Liver (tissue), 9 donors: Measurements from ENCODE around the gene GHITM. TPM values are rescaled to one million over a fixed set of nuclear protein-coding genes. Genes with fewer than 3 reads are reported as not detected.

Experiments used
- DNase-seq: peaks from one replicate; pipeline ENCODE4 v3.0.0-alpha.2; 2017; ENCODE audit warnings: low spot score
- H3K27ac ChIP-seq, 2 donors: one replicate each; pipeline ENCODE4 v1.7.0; 2013; ENCODE audit warnings: inconsistent platforms in 2 of 2, low read length in 2 of 2, control low read depth in 1 of 2, low read depth in 1 of 2, mild to moderate bottlenecking in 1 of 2
- H3K27me3 ChIP-seq, 4 donors: one replicate each; pipeline versions ENCODE4 v1.6.1 to v1.7.0; 2013; ENCODE audit warnings: low read length in 3 of 4, inconsistent platforms in 1 of 4, mild to moderate bottlenecking in 1 of 4, moderate library complexity in 1 of 4; ENCODE audit not compliant: control insufficient read depth in 4 of 4, insufficient read depth in 4 of 4
- H3K36me3 ChIP-seq, 4 donors: one replicate each; pipeline versions ENCODE4 v1.6.1 to v1.7.0; 2013; ENCODE audit warnings: low read length in 3 of 4, mild to moderate bottlenecking in 3 of 4, low read depth in 1 of 4, moderate library complexity in 1 of 4; ENCODE audit not compliant: control insufficient read depth in 4 of 4, insufficient read depth in 3 of 4
- H3K4me1 ChIP-seq, 4 donors: one replicate each; pipeline versions ENCODE4 v1.6.1 to v1.7.0; 2013; ENCODE audit warnings: low read length in 3 of 4, mild to moderate bottlenecking in 3 of 4, moderate library complexity in 1 of 4; ENCODE audit not compliant: control insufficient read depth in 4 of 4, insufficient read depth in 4 of 4
- H3K4me3 ChIP-seq, 3 donors: one replicate each; pipeline versions ENCODE4 v1.6.1 to v1.7.0; 2013; ENCODE audit warnings: low read length in 3 of 3, control low read depth in 1 of 3, low read depth in 1 of 3, mild to moderate bottlenecking in 1 of 3
- H3K9ac ChIP-seq, 2 donors: one replicate each; pipeline ENCODE4 v1.7.0; 2013; ENCODE audit warnings: low read length in 2 of 2, mild to moderate bottlenecking in 2 of 2, moderate library complexity in 2 of 2, control low read depth in 1 of 2, low read depth in 1 of 2
- H3K9me3 ChIP-seq, 4 donors: one replicate each; pipeline versions ENCODE4 v1.6.1 to v1.7.0; 2013; ENCODE audit warnings: low read length in 3 of 4; ENCODE audit not compliant: control insufficient read depth in 4 of 4
- CTCF ChIP-seq: fragments of 150-350 bp; IDR thresholded peaks from 2 replicates; pipeline ENCODE4 v1.5.1; 2017; ENCODE audit warnings: improper control_type of control experiment, low read depth, low read length; ENCODE audit not compliant: missing input control
- EGR1 ChIP-seq, 2 donors: IDR thresholded peaks; 2 replicates each; pipeline ENCODE4 v1.6.1; 2016 to 2018; ENCODE audit warnings: antibody characterized with exemption in 2 of 2, low read depth in 2 of 2
- FOXA1 ChIP-seq: IDR thresholded peaks from 2 replicates; pipeline ENCODE4 v1.6.1; 2016; ENCODE audit warnings: antibody characterized with exemption
- GABPA ChIP-seq, 2 donors: IDR thresholded peaks in 1 of 2; conservative IDR thresholded peaks in 1 of 2; 2 replicates each; pipeline ENCODE4 v1.6.1; 2016; ENCODE audit warnings: antibody characterized with exemption in 2 of 2, mild to moderate bottlenecking in 1 of 2, moderate library complexity in 1 of 2
- HNF4G ChIP-seq: IDR thresholded peaks from 2 replicates; pipeline ENCODE4 v1.6.1; 2016; ENCODE audit warnings: antibody characterized with exemption
- MAX ChIP-seq: IDR thresholded peaks from 2 replicates; pipeline ENCODE4 v1.6.1; 2016; ENCODE audit warnings: antibody characterized with exemption
- NR2F2 ChIP-seq: IDR thresholded peaks from 2 replicates; pipeline ENCODE4 v1.6.1; 2016; ENCODE audit warnings: antibody characterized with exemption
- RAD21 ChIP-seq, 2 donors: IDR thresholded peaks; 2 replicates each; pipeline ENCODE4 v1.6.1; 2016; ENCODE audit warnings: antibody characterized with exemption in 2 of 2, mild to moderate bottlenecking in 2 of 2
- REST ChIP-seq: IDR thresholded peaks from 2 replicates; pipeline ENCODE4 v1.6.1; 2016; ENCODE audit warnings: antibody characterized with exemption, mild to moderate bottlenecking
- RXRA ChIP-seq, 2 donors: IDR thresholded peaks; 2 replicates each; pipeline ENCODE4 v1.6.1; 2017 to 2018; ENCODE audit warnings: antibody characterized with exemption in 2 of 2, mild to moderate bottlenecking in 1 of 2
- SP1 ChIP-seq: IDR thresholded peaks from 2 replicates; pipeline ENCODE4 v1.6.1; 2018; ENCODE audit warnings: antibody characterized with exemption, mild to moderate bottlenecking
- TAF1 ChIP-seq: conservative IDR thresholded peaks from 2 replicates; pipeline ENCODE4 v1.6.1; 2016; ENCODE audit warnings: antibody characterized with exemption, mild to moderate bottlenecking
- YY1 ChIP-seq: IDR thresholded peaks from 2 replicates; pipeline ENCODE4 v1.6.1; 2016; ENCODE audit warnings: antibody characterized with exemption, mild to moderate bottlenecking
- ZBTB33 ChIP-seq: IDR thresholded peaks from 2 replicates; pipeline ENCODE4 v1.6.1; 2016; ENCODE audit warnings: antibody characterized with exemption
- WGBS: extraction: QIAGEN DNeasy Blood & Tissue Kit; methylation state at CpG from one replicate; pipeline ENCODE4 v1.1.7; 2013; 5-methylcytosine and 5-hydroxymethylcytosine counted together
- polyA plus RNA-seq, 2 donors: library from polyadenylated mRNA; stranded (reverse) in 1 of 2; unstranded in 1 of 2; fragments of 200-250 nt in 1 of 2; fragments of >200 nt in 1 of 2; fragmentation: Nextera tagmentation in 1 of 2; extraction: Ambion mirVana in 1 of 2; gene quantifications; one replicate each; pipeline versions ENCODE4 v1.2.1 to v1.2.3, GENCODE V29; 2013 to 2015
- total RNA-seq, 2 donors: library from RNA; depleted of rRNA; stranded (reverse); fragments of >200 nt; gene quantifications; one replicate each; pipeline ENCODE4 v1.2.3, GENCODE V29; 2014
- donor health status: healthy.
- donor health status: healthy.
- donor health status: healthy.
- donor health status: healthy.
- donor health status: healthy.

The GHITM gene
- total and polyA plus RNA-seq, 4 donors, result 156 to 252 (median 194) TPM

- TF ChIP-seq EGR1 (IDR thresholded peaks at IDR 0.05; ENCODE audit: low read depth in 2 of 2) (no peak), YY1 (no peak), SP1 (no peak), FOXA1 (no peak), RXRA (IDR thresholded peaks at IDR 0.05) (no peak), ZBTB33 (no peak), NR2F2 (no peak), REST (no peak), CTCF (no peak)
- H3K4me1 ChIP-seq, result peaks cover 0 to under 1% (median 0%) of the 10 kb centered on the region in 4 donors
- no peak overlapping the region for H3K4me3 ChIP-seq
- DNase-seq, result no peak
- H3K36me3 ChIP-seq, result no peaks in the 10 kb centered on the region
- 40% methylated on average over 2 of the region's 2 CpGs for whole genome bisulfite sequencing
- H3K9me3 ChIP-seq, result no peaks in the 10 kb centered on the region
- no peak overlapping the region for H3K27ac ChIP-seq
- H3K27me3 ChIP-seq, result peaks cover 0 to 4% (median 1%) of the 10 kb centered on the region in 4 donors
- H3K9ac ChIP-seq, result no peak overlapping the region
These were observed 25.1 kb downstream of the GHITM start for GRCh38 chr10:84164442-84164841.

GRCh38 chr10:84166620-84167288 is 27.4 kb downstream of the GHITM start:
- no peak overlapping the region for H3K4me3 ChIP-seq
- no peak overlapping the region for H3K27ac ChIP-seq
- H3K36me3 ChIP-seq, result no peaks in the 10 kb centered on the region
- WGBS, result 96% methylated on average over 4 of the region's 4 CpGs
- peaks cover 0 to 3% (median 0%) of the 10 kb centered on the region in 4 donors for H3K27me3 ChIP-seq
- H3K4me1 ChIP-seq, result no peaks in the 10 kb centered on the region
- H3K9me3 ChIP-seq, result no peaks in the 10 kb centered on the region
- no peak overlapping the region for H3K9ac ChIP-seq
- no peak for DNase-seq
- TF ChIP-seq TAF1 (no peak), CTCF (no peak), FOXA1 (no peak), RAD21 (IDR thresholded peaks at IDR 0.05) (no peak), MAX (no peak), GABPA (IDR thresholded peaks at IDR 0.05 in 1 of 2, conservative IDR thresholded peaks at IDR 0.05 in 1 of 2) (no peak), HNF4G (no peak), EGR1 (IDR thresholded peaks at IDR 0.05; ENCODE audit: low read depth in 2 of 2) (no peak), ZBTB33 (no peak), REST (no peak)
